ENCODE results near the gene NEGR1. TPM values are rescaled to one million over a fixed set of nuclear protein-coding genes. Genes with fewer than 3 reads are reported as not detected.
A peak's percentile ranks its signal among the peaks of the same experiment; 100 is the strongest.

NEGR1 gene
- total and polyA plus RNA-seq, 9 of the 15 experiments (the other 6 are each of a cell fraction or from before 2014, with no cell fraction given) = not detected

DNA sequence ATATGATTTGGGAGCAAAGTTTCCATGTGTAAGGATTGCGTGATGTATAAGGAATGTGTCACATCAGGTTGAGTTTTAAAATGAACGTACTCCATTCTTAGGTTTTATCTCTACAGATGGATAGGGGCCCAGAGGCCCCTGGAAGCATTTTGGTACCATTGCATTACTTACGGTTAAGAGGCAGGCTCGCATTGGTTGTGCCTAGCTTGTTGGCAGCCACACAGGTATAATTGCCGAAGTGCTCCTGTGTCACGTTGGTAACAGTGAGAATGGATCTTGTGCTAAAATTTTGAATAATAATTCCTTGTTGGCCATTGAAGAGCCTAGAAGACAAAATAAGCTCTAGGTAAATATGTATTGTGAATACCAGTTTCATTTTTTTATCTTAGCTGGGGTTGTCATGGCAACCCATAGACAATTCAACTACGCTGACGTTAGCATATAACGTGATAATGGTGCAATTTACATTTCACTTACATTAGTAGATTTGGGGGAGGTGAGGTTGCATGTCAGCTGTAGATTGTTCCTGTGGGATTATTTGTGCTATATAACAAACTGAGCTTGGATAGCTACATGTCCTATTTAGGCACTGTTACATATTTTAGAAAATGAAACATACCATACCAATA lies 689.6 kb downstream of the NEGR1 start:
- TF ChIP-seq RFX1 (IDR thresholded peaks at IDR 0.05) (peak; percentile 52), GATA2 (CRISPR knock-in tag; IDR thresholded peaks at IDR 0.05) (no peak)
- no TSS peak for BruUV-seq (replicated peaks)
- no peak for FAIRE-seq
- H3K27me3 ChIP-seq (ENCODE audit: control insufficient read depth in 2 of 2, insufficient read depth in 2 of 2, low read length in 2 of 2) = no peaks in the 10 kb centered on the region
- no peaks in the 10 kb centered on the region for H3K4me1 ChIP-seq (replicated peaks in 1 of 2; ENCODE audit: control insufficient read depth in 2 of 2, insufficient read depth in 2 of 2, low read length in 2 of 2)
- no peaks in the 10 kb centered on the region for H3K79me2 ChIP-seq (ENCODE audit: control insufficient read depth, insufficient read depth, low read length)
- DNase-seq (ENCODE audit: extremely low read depth in 1 of 4, low spot score in 3 of 4) = no peak
- no peaks in the 10 kb centered on the region for H4K20me1 ChIP-seq (replicated peaks; ENCODE audit: control insufficient read depth, insufficient read depth, low read length)
- in situ Hi-C loops (cut with MboI) (no loop called here), intact Hi-C loops (cut with micrococcal nuclease) (no loop called here)
- H3K27ac ChIP-seq (ENCODE audit: extremely low read depth, low read depth, low read length) = no peak overlapping the region
- no peak overlapping the region for H3K4me3 ChIP-seq
- no peaks in the 10 kb centered on the region for H3K9me3 ChIP-seq (replicated peaks; ENCODE audit: control insufficient read depth, insufficient read depth, low read depth, low read length)
- H3K4me2 ChIP-seq (ENCODE audit: insufficient read depth, low read length) = no peak overlapping the region
- WGBS (ENCODE audit: insufficient coverage, low coverage, missing lambda C conversion rate) = 2% methylated on average over 9 of the region's 9 CpGs
- H2AFZ ChIP-seq (ENCODE audit: low read depth, low read length) = no peak overlapping the region
- H3K36me3 ChIP-seq (ENCODE audit: control insufficient read depth, insufficient read depth, low read length) = no peaks in the 10 kb centered on the region
- no peak overlapping the region for H3K9ac ChIP-seq (ENCODE audit: insufficient read depth in 1 of 2, low read depth in 2 of 2, low read length in 2 of 2)
- H3K9me1 ChIP-seq (ENCODE audit: control insufficient read depth, insufficient read depth, low read length) = no peaks in the 10 kb centered on the region
- no peak for ATAC-seq
- ChIA-PET POLR2A (no interaction called here), CTCF (ENCODE audit: low intra/inter-chr PET ratio) (no interaction called here)

- WGBS (ENCODE audit: insufficient coverage, low coverage, missing lambda C conversion rate) = 0% methylated on average over 2 of the region's 2 CpGs
- no peaks in the 10 kb centered on the region for H3K36me3 ChIP-seq (ENCODE audit: control insufficient read depth, insufficient read depth, low read length)
- in situ Hi-C loops (cut with MboI) = no loop called here
- TF ChIP-seq GTF2A2 (tag; IDR thresholded peaks at IDR 0.05) (no peak), ZC3H11A (IDR thresholded peaks at IDR 0.05; ENCODE audit: low read depth, low read length) (no peak), ERF (CRISPR knock-in tag; IDR thresholded peaks at IDR 0.05) (no peak), CBFA2T2 (conservative IDR thresholded peaks at IDR 0.05) (no peak), ZNF212 (CRISPR knock-in tag; IDR thresholded peaks at IDR 0.05) (no peak), SNRNP70 (optimal IDR thresholded peaks at IDR 0.05; ENCODE audit: low read depth, low read length) (no peak), NCOA2 (IDR thresholded peaks at IDR 0.05; ENCODE audit: partially characterized antibody in 2 of 2) (no peak), TCF7 (IDR thresholded peaks at IDR 0.05; ENCODE audit: borderline replicate concordance) (no peak), CBX2 (IDR thresholded peaks at IDR 0.05; ENCODE audit: insufficient read depth, low read length, poor library complexity, severe bottlenecking) (no peak), SPI1 (IDR thresholded peaks at IDR 0.05; ENCODE audit: borderline replicate concordance, low read depth, low read length) (no peak), KDM4B (IDR thresholded peaks at IDR 0.05; ENCODE audit: borderline replicate concordance in 2 of 2, low read depth in 1 of 2) (no peak), ZSCAN29 (IDR thresholded peaks at IDR 0.05) (no peak), MTA3 (IDR thresholded peaks at IDR 0.05; ENCODE audit: borderline replicate concordance) (no peak), NR3C1 (CRISPR knock-in tag; IDR thresholded peaks at IDR 0.05) (no peak), SRF (CRISPR knock-in tag; IDR thresholded peaks at IDR 0.05) (no peak), SETDB1 (IDR thresholded peaks at IDR 0.05; ENCODE audit: low read length) (no peak), ZNF3 (CRISPR knock-in tag; IDR thresholded peaks at IDR 0.05) (no peak)
Observed at GRCh38 chr1:71589005-71589404, 693.3 kb downstream of the NEGR1 start.

More at GRCh38 chr1:71589005-71589404, 693.3 kb downstream of the NEGR1 start:
- Histone ChIP-seq H3K27me3 (ENCODE audit: control insufficient read depth in 2 of 2, insufficient read depth in 2 of 2, low read length in 2 of 2) (no peaks in the 10 kb centered on the region), H3K9me3 (replicated peaks; ENCODE audit: control insufficient read depth, insufficient read depth, low read depth, low read length) (no peaks in the 10 kb centered on the region), H4K20me1 (replicated peaks; ENCODE audit: control insufficient read depth, insufficient read depth, low read length) (no peaks in the 10 kb centered on the region), H3K4me1 (replicated peaks in 1 of 2; ENCODE audit: control insufficient read depth in 2 of 2, insufficient read depth in 2 of 2, low read length in 2 of 2) (no peaks in the 10 kb centered on the region), H3K27ac (ENCODE audit: extremely low read depth, low read depth, low read length) (no peak overlapping the region), H3K4me2 (ENCODE audit: insufficient read depth, low read length) (no peak overlapping the region), H3K79me2 (ENCODE audit: control insufficient read depth, insufficient read depth, low read length) (no peaks in the 10 kb centered on the region), H2AFZ (ENCODE audit: low read depth, low read length) (no peak overlapping the region), H3K4me3 (no peak overlapping the region), H3K9me1 (ENCODE audit: control insufficient read depth, insufficient read depth, low read length) (no peaks in the 10 kb centered on the region), H3K9ac (ENCODE audit: insufficient read depth in 1 of 2, low read depth in 2 of 2, low read length in 2 of 2) (no peak overlapping the region)
- intact Hi-C loops (cut with micrococcal nuclease) = no loop called here
- POLR2A ChIA-PET = no interaction called here
- ATAC-seq = no peak
- no peak for DNase-seq (ENCODE audit: extremely low read depth in 1 of 4, low spot score in 3 of 4)
- no peak for FAIRE-seq
- CTCF ChIA-PET (ENCODE audit: low intra/inter-chr PET ratio) = no interaction called here
- no TSS peak for BruUV-seq (replicated peaks)
